GM19351 (cell line): Measurements from ENCODE around the gene SPART.

Experiments used
- ATAC-seq: cut with Tn5 transposase; IDR thresholded peaks from one replicate; pipeline ENCODE4 v1.9.1; 2021; ENCODE audit warnings: mild to moderate bottlenecking, moderate library complexity; ENCODE audit not compliant: unreplicated experiment

The SPART gene

GRCh38 chr13:36259361-36260137 is 86.6 kb downstream of the SPART start:
- no peak for ATAC-seq

- no peak for ATAC-seq
Measured at GRCh38 chr13:36258831-36259230, 87.4 kb downstream of the SPART start.
